B cell (primary cell): ENCODE results near the gene SLC19A3. TPM values are rescaled to one million over a fixed set of nuclear protein-coding genes. Genes with fewer than 3 reads are reported as not detected.
"Not testable (repeated sequence)": the region's sequence is repeated elsewhere in the genome, so short reads cannot be mapped to it uniquely, and the experiment has no call there.

ENCODE experiments used
- ATAC-seq: fragments of 200-7000 bp; cut with Tn5 transposase; one replicate; pipeline ENCODE4 v1.10.0; 2021; ENCODE audit warnings: low read depth, mild to moderate bottlenecking, moderate number of reproducible peaks, moderate library complexity
- CTCF ChIA-PET: fragments of 350-600 bp; sonication (Branson Sonifier 250); formaldehyde crosslinking; loops from one replicate; lab custom pipeline; 2021; ENCODE audit warnings: antibody characterized with exemption, inconsistent platforms; lab: Charles Lee
- POLR2A ChIA-PET: fragments of 350-600 bp; sonication (Branson Sonifier 250); formaldehyde crosslinking; loops from one replicate; lab custom pipeline; 2021; ENCODE audit warnings: antibody characterized with exemption; lab: Charles Lee
- DNase-seq: peaks from one replicate; pipeline ENCODE4 v3.0.0; 2013
- H2AFZ ChIP-seq: 2 replicates; pipeline ENCODE4 v1.6.1; 2012; ENCODE audit warnings: mild to moderate bottlenecking, low read depth, low read length; ENCODE audit not compliant: insufficient read depth, poor library complexity, severe bottlenecking
- H3K27ac ChIP-seq, 2 donors: 1 replicate in 1 of 2; 2 replicates in 1 of 2; pipeline ENCODE4 v1.5.1; 2012 to 2013; ENCODE audit warnings: low read length in 2 of 2, mild to moderate bottlenecking in 2 of 2, moderate library complexity in 1 of 2
- H3K27me3 ChIP-seq, 4 experiments: fragments of 200-600 bp in 1 of 4; sonication (generic) in 1 of 4; replicated peaks in 1 of 4; 1 replicate in 2 of 4; 2 replicates in 2 of 4; pipeline versions ENCODE4 v1.6.1 to v1.7.0; 2013 to 2016; ENCODE audit warnings: low read length in 3 of 4, mild to moderate bottlenecking in 2 of 4, mixed read lengths in 1 of 4, moderate library complexity in 1 of 4; ENCODE audit not compliant: insufficient read depth in 4 of 4, control insufficient read depth in 3 of 4; ENCODE audit errors: control extremely low read depth in 1 of 4
- H3K36me3 ChIP-seq, 2 experiments: replicated peaks in 1 of 2; 1 replicate in 1 of 2; 2 replicates in 1 of 2; pipeline versions ENCODE4 v1.6.1 to v1.7.1; 2013; ENCODE audit warnings: low read length in 1 of 2; ENCODE audit not compliant: insufficient read depth in 2 of 2, control insufficient read depth in 1 of 2; ENCODE audit errors: control extremely low read depth in 1 of 2, extremely low read depth in 1 of 2
- H3K4me1 ChIP-seq, 2 donors: fragments of 200-600 bp in 1 of 2; sonication (generic) in 1 of 2; 1 replicate in 1 of 2; 2 replicates in 1 of 2; pipeline versions ENCODE4 v1.5.1 to v1.6.1; 2013 to 2017; ENCODE audit warnings: low read length in 2 of 2; ENCODE audit not compliant: control insufficient read depth in 2 of 2, insufficient read depth in 2 of 2
- H3K4me2 ChIP-seq: replicated peaks from 2 replicates; pipeline ENCODE3; 2012; ENCODE audit warnings: mild to moderate bottlenecking, low read depth, low read length; ENCODE audit not compliant: poor library complexity, severe bottlenecking
- H3K4me3 ChIP-seq, 5 experiments: fragments of 200-600 bp in 1 of 5; sonication (generic) in 1 of 5; 1 replicate in 3 of 5; 2 replicates in 2 of 5; pipeline versions ENCODE4 v1.5.1 to v1.7.0; 2011 to 2016; ENCODE audit warnings: low read length in 4 of 5, mild to moderate bottlenecking in 4 of 5, low read depth in 2 of 5, control low read depth in 1 of 5, moderate library complexity in 1 of 5; ENCODE audit not compliant: insufficient read depth in 1 of 5; ENCODE audit errors: control extremely low read depth in 1 of 5, extremely low read depth in 1 of 5
- H3K79me2 ChIP-seq: fragments of 200-600 bp; sonication (generic); one replicate; pipeline ENCODE4 v1.6.0; 2016; ENCODE audit warnings: low read length; ENCODE audit not compliant: control insufficient read depth, insufficient read depth
- H3K9ac ChIP-seq: fragments of 200-600 bp; sonication (generic); 2 replicates; pipeline ENCODE4 v1.6.1; 2017; ENCODE audit warnings: mild to moderate bottlenecking, low read length, moderate library complexity
- H3K9me3 ChIP-seq, 3 donors: one replicate each; pipeline versions ENCODE4 v1.6.1 to v1.7.1; 2013; ENCODE audit warnings: low read length in 2 of 3; ENCODE audit not compliant: control insufficient read depth in 2 of 3, insufficient read depth in 1 of 3; ENCODE audit errors: control extremely low read depth in 1 of 3
- H4K20me1 ChIP-seq: 2 replicates; pipeline ENCODE4 v1.6.0; 2012; ENCODE audit warnings: mild to moderate bottlenecking, low read length; ENCODE audit not compliant: insufficient read depth, control insufficient read depth, poor library complexity, severe bottlenecking
- H3K27ac Mint-ChIP-seq: one replicate; pipeline ENCODE4 v1.8.0; 2021; ENCODE audit warnings: mixed read lengths
- H3K27me3 Mint-ChIP-seq: one replicate; pipeline ENCODE4 v1.8.0; 2021; ENCODE audit warnings: mixed read lengths
- H3K4me1 Mint-ChIP-seq: one replicate; pipeline ENCODE4 v1.8.0; 2021; ENCODE audit warnings: mixed read lengths
- H3K4me3 Mint-ChIP-seq: one replicate; pipeline ENCODE4 v1.8.0; 2021; ENCODE audit warnings: mixed read lengths
- H3K9me3 Mint-ChIP-seq: one replicate; pipeline ENCODE4 v1.8.0; 2022; ENCODE audit warnings: mixed read lengths; ENCODE audit not compliant: insufficient read depth
- EZH2 ChIP-seq: IDR thresholded peaks from 2 replicates; pipeline ENCODE4 v1.6.1; 2012; ENCODE audit warnings: borderline replicate concordance, low read depth, mild to moderate bottlenecking, moderate library complexity, low read length; ENCODE audit not compliant: insufficient read depth, poor library complexity, severe bottlenecking
- WGBS: methylation state at CpG from one replicate; pipeline ENCODE4 v1.1.5; 2013; ENCODE audit warnings: missing lambda C conversion rate; ENCODE audit not compliant: insufficient coverage; 5-methylcytosine and 5-hydroxymethylcytosine counted together
- intact Hi-C: fragments of 100-400 bp; cut with micrococcal nuclease; formaldehyde crosslinking; loops from one replicate; pipeline ENCODE4 v1.10.0; 2022
- polyA plus RNA-seq: library from polyadenylated mRNA; depleted of rRNA; stranded (reverse); fragments of >200 nt; gene quantifications from 2 replicates; pipeline ENCODE4 v1.2.3, GENCODE V29; 2012
- total RNA-seq, 2 donors: library from RNA; stranded (reverse); fragments of 120-200 nt in 1 of 2; gene quantifications; 1 replicate in 1 of 2; 2 replicates in 1 of 2; pipeline versions ENCODE4 v1.2.3 to v1.2.4, GENCODE V29; 2013 to 2022
- TF ChIP-seq, protein P1 (sequence below): fragments of 200-600 bp; IDR thresholded peaks from one replicate; pipeline ENCODE4 v1.8.0; 2022; ENCODE audit warnings: antibody characterized with exemption, mild to moderate bottlenecking

The SLC19A3 gene
- total and polyA plus RNA-seq, 2 donors (not counting 1 experiment from before 2014, with no cell fraction given) = not detected

DNA sequence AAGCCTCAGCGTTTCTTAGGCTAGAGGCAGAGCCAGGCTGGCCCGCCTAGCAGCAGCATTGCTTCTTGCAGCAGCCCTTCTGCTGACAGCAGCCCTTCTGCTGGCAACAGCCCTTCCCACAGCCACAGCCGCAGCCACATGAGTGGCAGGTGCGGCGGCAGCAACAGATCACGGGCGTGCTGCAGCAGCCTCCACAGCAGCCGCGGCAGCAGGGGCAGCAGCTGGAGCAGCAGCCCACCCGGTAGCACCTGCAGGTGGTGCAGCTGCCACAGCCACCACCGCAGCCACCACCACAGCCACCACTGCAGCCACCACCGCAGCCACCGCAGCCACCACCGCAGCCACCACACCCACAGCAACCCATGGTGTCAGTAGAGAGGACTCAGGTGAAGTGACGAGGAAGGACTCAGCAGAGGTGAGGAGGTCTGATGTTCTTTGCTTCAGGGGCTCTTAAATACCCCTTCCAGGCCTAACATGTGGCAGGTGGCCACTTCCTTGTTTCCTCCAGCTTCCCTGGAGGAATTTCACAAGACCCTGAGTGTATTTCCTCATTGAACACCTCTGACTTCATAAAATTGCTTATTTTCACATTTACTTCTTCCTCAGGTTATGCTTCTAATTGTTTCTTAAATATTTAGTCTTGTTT lies 6.7 kb upstream of the SLC19A3 start, which contains the start of gene SCYGR6:
SCYGR6 (minus strand) TSS at position 364 of the 646 bp plus-strand sequence; CDS start at position 364, 0 bp downstream.
- no peak for TF ChIP-seq EZH2
- TF ChIP-seq, protein P1, sequence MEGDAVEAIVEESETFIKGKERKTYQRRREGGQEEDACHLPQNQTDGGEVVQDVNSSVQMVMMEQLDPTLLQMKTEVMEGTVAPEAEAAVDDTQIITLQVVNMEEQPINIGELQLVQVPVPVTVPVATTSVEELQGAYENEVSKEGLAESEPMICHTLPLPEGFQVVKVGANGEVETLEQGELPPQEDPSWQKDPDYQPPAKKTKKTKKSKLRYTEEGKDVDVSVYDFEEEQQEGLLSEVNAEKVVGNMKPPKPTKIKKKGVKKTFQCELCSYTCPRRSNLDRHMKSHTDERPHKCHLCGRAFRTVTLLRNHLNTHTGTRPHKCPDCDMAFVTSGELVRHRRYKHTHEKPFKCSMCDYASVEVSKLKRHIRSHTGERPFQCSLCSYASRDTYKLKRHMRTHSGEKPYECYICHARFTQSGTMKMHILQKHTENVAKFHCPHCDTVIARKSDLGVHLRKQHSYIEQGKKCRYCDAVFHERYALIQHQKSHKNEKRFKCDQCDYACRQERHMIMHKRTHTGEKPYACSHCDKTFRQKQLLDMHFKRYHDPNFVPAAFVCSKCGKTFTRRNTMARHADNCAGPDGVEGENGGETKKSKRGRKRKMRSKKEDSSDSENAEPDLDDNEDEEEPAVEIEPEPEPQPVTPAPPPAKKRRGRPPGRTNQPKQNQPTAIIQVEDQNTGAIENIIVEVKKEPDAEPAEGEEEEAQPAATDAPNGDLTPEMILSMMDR = no peak
- no peaks in the 10 kb centered on the region for H3K4me1 Mint-ChIP-seq
- no peak within 1 kb of the TSS for H3K9ac ChIP-seq
- DNase-seq = no peak
- intact Hi-C loops = no loop called here
- no peaks in the 10 kb centered on the region for H3K36me3 ChIP-seq
- 93% methylated on average over 10 of the region's 15 CpGs for WGBS
- H3K9me3 ChIP-seq = no peaks in the 10 kb centered on the region
- H3K79me2 ChIP-seq = no peaks in the 10 kb centered on the region
- H3K4me1 ChIP-seq = no peaks in the 10 kb centered on the region
- H3K9me3 Mint-ChIP-seq = no peaks in the 10 kb centered on the region
- no peak within 1 kb of the TSS for H3K27ac Mint-ChIP-seq
- no peak within 1 kb of the TSS for H3K4me3 ChIP-seq
- no peaks in the 10 kb centered on the region for H4K20me1 ChIP-seq
- no peak for ATAC-seq
- no peak within 1 kb of the TSS for H3K27ac ChIP-seq
- H3K4me3 Mint-ChIP-seq = no peak within 1 kb of the TSS
- POLR2A ChIA-PET = no interaction called here
- H3K27me3 Mint-ChIP-seq = peaks cover 25% of the 10 kb centered on the region
- CTCF ChIA-PET = no interaction called here
- H2AFZ ChIP-seq = no peak within 1 kb of the TSS
- peaks cover 0 to 3% (median 0%) of the 10 kb centered on the region in 4 experiments for H3K27me3 ChIP-seq
- H3K4me2 ChIP-seq = no peak within 1 kb of the TSS

DNA sequence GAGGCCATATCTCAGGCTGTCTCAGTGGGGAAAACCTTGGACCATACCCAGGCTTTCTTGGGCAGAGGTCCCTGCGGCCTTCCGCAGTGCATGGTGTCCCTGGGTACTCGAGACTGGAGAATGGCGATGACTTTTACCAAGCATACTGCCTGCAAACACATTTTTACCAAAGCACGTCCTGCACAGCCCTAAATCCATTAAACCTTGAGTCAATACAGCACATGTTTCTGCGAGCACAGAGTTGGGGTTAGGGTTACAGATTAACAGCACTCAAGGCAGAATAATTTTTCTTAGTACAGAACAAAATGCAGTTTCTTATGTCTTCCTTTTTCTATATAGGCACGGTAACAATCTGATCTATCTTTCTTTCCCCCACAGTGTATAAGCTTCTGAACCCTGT lies 5.0 kb upstream of the SLC19A3 start:
- H3K4me2 ChIP-seq, DNase-seq, H3K79me2 ChIP-seq, H4K20me1 ChIP-seq, H3K4me1 Mint-ChIP-seq, H3K4me1 ChIP-seq, H3K9ac ChIP-seq, intact Hi-C loops, H3K9me3 Mint-ChIP-seq, H3K9me3 ChIP-seq, POLR2A ChIA-PET, H3K4me3 Mint-ChIP-seq, H3K4me3 ChIP-seq, ATAC-seq, H3K27ac Mint-ChIP-seq, H3K27me3 ChIP-seq, H2AFZ ChIP-seq, H3K36me3 ChIP-seq, H3K27ac ChIP-seq, CTCF ChIA-PET: not testable (repeated sequence)
- WGBS = 92% methylated on average over 2 of the region's 7 CpGs
- H3K27me3 Mint-ChIP-seq = peaks cover 19% of the 10 kb centered on the region
